Activated CD8-positive, alpha-beta memory T cell treated with anti-CD3 and anti-CD28 coated beads, Interleukin-2, amount 10 ng/mL, durations not matched to agents 7 days and 5 days (primary cell): ENCODE measurements around the gene C11orf86. TPM values are rescaled to one million over a fixed set of nuclear protein-coding genes. Genes with fewer than 3 reads are reported as not detected.
A peak's percentile ranks its signal among the peaks of the same experiment; 100 is the strongest.
"Not testable (repeated sequence)": the region's sequence is repeated elsewhere in the genome, so short reads cannot be mapped to it uniquely, and the experiment has no call there.

ENCODE experiments used
- ATAC-seq: fragments of 150-1000 bp; cut with Tn5 transposase; one replicate; pipeline ENCODE4 v1.10.0; 2021; ENCODE audit warnings: moderate library complexity
- CTCF ChIA-PET: fragments of 350-600 bp; sonication (Branson Sonifier 250); formaldehyde crosslinking; loops from one replicate; lab custom pipeline; 2021; ENCODE audit warnings: antibody characterized with exemption; lab: Charles Lee
- DNase-seq: peaks from one replicate; pipeline ENCODE4 v3.0.0-alpha.2; 2020
- H3K27ac Mint-ChIP-seq: one replicate; pipeline ENCODE4 v1.8.0; 2021; ENCODE audit warnings: mild to moderate bottlenecking, mixed read lengths
- H3K27me3 Mint-ChIP-seq: one replicate; pipeline ENCODE4 v1.8.0; 2021; ENCODE audit warnings: mixed read lengths
- H3K36me3 Mint-ChIP-seq: one replicate; pipeline ENCODE4 v1.8.0; 2021; ENCODE audit warnings: mild to moderate bottlenecking, mixed read lengths
- H3K4me1 Mint-ChIP-seq: one replicate; pipeline ENCODE4 v1.8.0; 2021; ENCODE audit warnings: mixed read lengths
- H3K4me3 Mint-ChIP-seq: one replicate; pipeline ENCODE4 v1.8.0; 2021; ENCODE audit warnings: mild to moderate bottlenecking, moderate library complexity, mixed read lengths
- H3K9me3 Mint-ChIP-seq: one replicate; pipeline ENCODE4 v1.8.0; 2022; ENCODE audit warnings: low read depth, mixed read lengths
- total RNA-seq, 2 experiments: library from RNA; stranded (reverse); gene quantifications; one replicate each; pipeline ENCODE4 v1.2.3, GENCODE V29; 2021

Gene C11orf86
- total RNA-seq, 2 experiments from 2014 or later, result not detected

GRCh38 chr11:66956689-66957290 is 18.3 kb upstream of the C11orf86 start:
- H3K4me3 Mint-ChIP-seq, result peak overlapping the region; percentile 36

GRCh38 chr11:66957971-66958231 is 17.2 kb upstream of the C11orf86 start:
- CTCF ChIA-PET, result no interaction called here
- no peaks in the 10 kb centered on the region for H3K9me3 Mint-ChIP-seq
- peaks cover 15% of the 10 kb centered on the region for H3K4me1 Mint-ChIP-seq
- DNase-seq (no peak), ATAC-seq (peak; percentile 44)
- no peaks in the 10 kb centered on the region for H3K36me3 Mint-ChIP-seq
- peak overlapping the region; percentile 33 for H3K27ac Mint-ChIP-seq
- peaks cover 9% of the 10 kb centered on the region for H3K27me3 Mint-ChIP-seq
- peak overlapping the region; percentile 78 for H3K4me3 Mint-ChIP-seq

More at GRCh38 chr11:66956689-66957290, 18.3 kb upstream of the C11orf86 start:
- CTCF ChIA-PET, result interaction anchor here (0.9 kb wide), 1 partner anchor 62 kb away, joined by 3 read pairs; no protein-coding TSS in a partner anchor
- ATAC-seq (no peak), DNase-seq (peak; percentile 45)
- H3K27ac Mint-ChIP-seq, result no peak overlapping the region
- H3K36me3 Mint-ChIP-seq, result no peaks in the 10 kb centered on the region
- H3K9me3 Mint-ChIP-seq, result no peaks in the 10 kb centered on the region
- peaks cover 9% of the 10 kb centered on the region for H3K27me3 Mint-ChIP-seq
- H3K4me1 Mint-ChIP-seq, result peaks cover 15% of the 10 kb centered on the region

DNA sequence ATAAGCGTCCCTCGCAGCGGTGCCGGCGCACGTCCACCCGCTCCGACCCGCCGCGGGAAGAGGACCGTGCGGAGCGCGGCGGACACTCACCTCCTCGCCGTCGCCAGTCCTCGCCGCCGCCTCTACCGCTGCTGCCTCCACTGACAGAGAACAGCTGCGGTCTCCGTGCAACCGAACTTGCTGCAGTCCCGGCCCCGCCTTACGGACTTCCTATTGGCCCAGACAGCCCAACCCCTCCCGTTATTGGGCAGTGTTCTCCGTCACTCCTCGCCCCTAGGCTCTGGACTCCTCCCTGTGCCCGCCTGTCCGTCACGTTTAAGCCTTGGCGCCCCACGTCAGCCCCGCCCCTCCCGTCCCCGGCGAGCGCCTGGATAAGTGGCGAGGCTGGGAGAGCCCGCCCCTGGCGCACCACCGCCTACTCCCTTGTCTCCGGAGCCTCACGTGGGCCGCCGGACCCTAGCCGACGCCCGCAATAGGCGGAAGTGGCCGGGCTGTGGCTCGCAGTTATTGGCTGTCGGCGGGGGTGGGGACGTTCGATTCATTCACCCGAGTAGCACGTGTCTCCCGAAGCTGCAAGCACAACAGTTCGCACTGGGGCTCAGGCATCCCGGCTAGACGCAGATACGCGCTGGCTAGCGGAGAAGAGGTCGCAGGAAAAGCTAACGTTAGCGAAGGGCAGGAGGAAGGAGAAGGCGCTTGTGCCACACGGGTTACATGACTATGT is 16.7 kb upstream of the C11orf86 start, which contains the start of gene PC:
Gene PC, minus strand, starts transcription at position 152 of the 724 bp plus-strand sequence. CDS start 86,224 bp downstream, outside the sequence.
- peak; percentile 98 for ATAC-seq
- H3K4me1 Mint-ChIP-seq, result peaks cover 15% of the 10 kb centered on the region

GRCh38 chr11:66958956-66959274 is 16.2 kb upstream of the C11orf86 start:
- CTCF ChIA-PET, result interaction anchor here (0.9 to 1.3 kb wide), 4 partner anchors 12 to 209 kb away, joined by 3 to 5 read pairs (median 3); no protein-coding TSS in a partner anchor
- peaks cover 15% of the 10 kb centered on the region for H3K4me1 Mint-ChIP-seq
- H3K36me3 Mint-ChIP-seq, result no peaks in the 10 kb centered on the region
- peak overlapping the region; percentile 69 for H3K27ac Mint-ChIP-seq
- DNase-seq (no peak), ATAC-seq (no peak)
- H3K9me3 Mint-ChIP-seq, result no peaks in the 10 kb centered on the region
- H3K27me3 Mint-ChIP-seq, result peaks cover 9% of the 10 kb centered on the region
- H3K4me3 Mint-ChIP-seq, result peak overlapping the region; percentile 78

More for the DNA sequence above, 16.7 kb upstream of the C11orf86 start, which contains the start of gene PC:
- Mint-ChIP-seq H3K9me3 (no peaks in the 10 kb centered on the region), H3K4me3 (peak within 1 kb of the TSS; percentile 78), H3K27me3 (peaks cover 9% of the 10 kb centered on the region), H3K27ac (peak within 1 kb of the TSS; percentile 69), H3K36me3 (no peaks in the 10 kb centered on the region)
- peak; percentile 99 for DNase-seq
- CTCF ChIA-PET, result interaction anchor here (0.9 to 1.3 kb wide), 4 partner anchors 13 to 209 kb away, joined by 3 to 5 read pairs (median 3); no protein-coding TSS in a partner anchor

DNA sequence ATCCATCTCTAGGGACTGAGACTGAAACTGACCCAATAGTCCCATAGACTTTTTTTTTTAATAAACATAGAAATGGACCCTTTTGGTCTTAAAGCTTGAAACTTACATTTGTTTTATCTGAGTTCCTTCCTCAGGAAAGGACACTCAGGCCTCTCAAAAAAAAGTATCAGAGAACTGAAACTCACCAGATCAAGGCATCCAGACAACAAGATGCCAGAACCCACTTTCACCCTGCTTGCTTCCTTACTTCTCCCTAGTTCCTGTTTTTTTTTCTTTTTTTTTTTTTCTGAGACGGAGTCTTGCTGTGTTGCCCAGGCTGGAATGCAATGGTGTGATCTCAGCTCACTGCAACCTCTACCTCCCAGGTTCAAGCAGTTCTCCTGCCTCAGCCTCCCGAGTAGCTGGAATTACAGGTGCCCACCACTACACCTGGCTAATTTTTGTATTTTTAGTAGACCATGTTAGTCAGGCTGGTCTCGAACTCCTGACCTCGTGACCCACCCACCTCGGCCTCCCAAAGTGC is 13.4 kb upstream of the C11orf86 start:
- Mint-ChIP-seq H3K4me1 (peaks cover 19% of the 10 kb centered on the region), H3K27me3 (peaks cover 15% of the 10 kb centered on the region)
- H3K4me3 Mint-ChIP-seq, DNase-seq, H3K27ac Mint-ChIP-seq, ATAC-seq, H3K9me3 Mint-ChIP-seq, H3K36me3 Mint-ChIP-seq: not testable (repeated sequence)
- CTCF ChIA-PET, result interaction anchor here (1.4 kb wide), 1 partner anchor 14 kb away, joined by 3 read pairs; no protein-coding TSS in a partner anchor

DNA sequence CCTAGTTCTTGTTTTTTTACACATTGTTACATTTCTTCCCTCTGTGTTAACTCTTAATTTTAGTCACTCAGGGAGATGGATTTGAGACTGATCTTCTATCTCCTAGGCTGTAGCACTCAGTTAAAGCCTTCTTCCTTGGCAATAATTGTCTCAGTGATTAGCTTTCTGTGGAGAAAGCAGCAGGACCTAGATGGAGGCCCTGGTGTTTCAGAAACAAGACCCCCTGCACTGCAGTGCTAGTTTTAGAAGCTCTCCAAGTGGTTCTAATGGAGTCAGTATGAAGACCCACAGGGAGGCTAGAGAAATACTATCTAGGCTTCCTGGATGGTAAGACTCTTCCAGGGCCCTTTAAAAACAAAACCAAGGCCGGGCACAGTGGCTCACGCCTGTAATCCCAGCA is 12.9 kb upstream of the C11orf86 start:
- DNase-seq, result no peak
- Mint-ChIP-seq H3K27ac (no peak overlapping the region), H3K27me3 (peaks cover 15% of the 10 kb centered on the region), H3K36me3 (no peaks in the 10 kb centered on the region), H3K4me3 (no peak overlapping the region), H3K4me1 (peaks cover 17% of the 10 kb centered on the region), H3K9me3 (no peaks in the 10 kb centered on the region)
- no peak for ATAC-seq
- CTCF ChIA-PET, result interaction anchor here (1.4 kb wide), 1 partner anchor 13 kb away, joined by 3 read pairs; no protein-coding TSS in a partner anchor

- ATAC-seq (no peak), DNase-seq (no peak)
- H3K9me3 Mint-ChIP-seq, result no peaks in the 10 kb centered on the region
- no peak overlapping the region for H3K27ac Mint-ChIP-seq
- H3K27me3 Mint-ChIP-seq, result peaks cover 15% of the 10 kb centered on the region
- no peak overlapping the region for H3K4me3 Mint-ChIP-seq
- peaks cover 16% of the 10 kb centered on the region for H3K4me1 Mint-ChIP-seq
- CTCF ChIA-PET, result interaction anchor here (0.6 to 1.4 kb wide), 2 partner anchors 9 to 13 kb away, joined by 3 read pairs; no protein-coding TSS in a partner anchor
- no peaks in the 10 kb centered on the region for H3K36me3 Mint-ChIP-seq
These were observed 12.3 kb upstream of the C11orf86 start for GRCh38 chr11:66962801-66963200.

DNA sequence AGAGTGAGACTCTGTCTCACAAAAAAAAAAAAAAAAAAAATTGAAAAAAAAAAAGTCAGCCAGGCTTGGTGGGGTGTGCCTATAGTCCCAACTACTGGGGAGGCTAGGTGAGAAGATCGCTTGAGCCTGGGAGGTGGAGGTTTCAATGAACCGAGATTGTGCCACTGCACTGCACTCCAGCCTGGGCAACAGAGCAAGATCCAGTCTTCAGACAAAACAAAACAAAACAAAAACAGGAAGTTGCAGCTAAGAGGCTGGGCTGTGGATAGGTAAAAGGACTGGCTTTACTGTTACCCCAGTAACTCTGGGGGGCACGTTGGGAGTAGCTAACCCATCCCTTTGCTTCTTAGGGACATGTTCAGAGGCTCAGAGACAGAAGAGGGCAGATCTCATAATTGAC is 10.6 kb upstream of the C11orf86 start:
- no peak overlapping the region for H3K27ac Mint-ChIP-seq

DNA sequence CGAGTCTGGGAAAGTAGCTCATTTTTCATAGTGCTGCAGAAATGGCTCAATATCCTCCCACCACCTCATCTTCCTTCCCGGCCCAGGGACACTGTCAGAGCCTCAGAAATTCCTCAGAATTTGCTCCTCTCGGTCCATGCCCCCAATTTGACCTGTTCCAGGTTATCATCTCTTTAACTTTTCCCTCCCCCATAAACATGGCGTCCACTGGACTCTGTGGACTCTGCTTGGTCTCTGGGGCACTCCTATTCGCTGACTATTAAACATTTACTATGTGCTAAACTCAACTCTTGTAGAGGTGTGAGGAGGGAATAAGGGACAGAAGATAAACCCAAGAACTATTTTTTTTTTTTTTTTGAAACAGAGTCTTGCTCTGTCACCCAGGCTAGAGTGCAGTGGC is 8.8 kb upstream of the C11orf86 start:
- CTCF ChIA-PET, result no interaction called here
- H3K36me3 Mint-ChIP-seq, result peaks cover 2% of the 10 kb centered on the region
- H3K4me3 Mint-ChIP-seq, result no peak overlapping the region
- H3K9me3 Mint-ChIP-seq, result no peaks in the 10 kb centered on the region
- DNase-seq (no peak), ATAC-seq (no peak)
- no peak overlapping the region for H3K27ac Mint-ChIP-seq
- H3K4me1 Mint-ChIP-seq, result peaks cover 24% of the 10 kb centered on the region
- peaks cover 6% of the 10 kb centered on the region for H3K27me3 Mint-ChIP-seq

More for the DNA sequence above, 10.6 kb upstream of the C11orf86 start:
- Mint-ChIP-seq H3K27me3 (peaks cover 10% of the 10 kb centered on the region), H3K9me3 (no peaks in the 10 kb centered on the region), H3K36me3 (peaks cover 2% of the 10 kb centered on the region), H3K4me1 (peaks cover 14% of the 10 kb centered on the region), H3K4me3 (no peak overlapping the region)
- CTCF ChIA-PET, result interaction anchor here (1.7 kb wide), 1 partner anchor 81 kb away, joined by 3 read pairs; no protein-coding TSS in a partner anchor
- ATAC-seq (no peak), DNase-seq (no peak)

DNA sequence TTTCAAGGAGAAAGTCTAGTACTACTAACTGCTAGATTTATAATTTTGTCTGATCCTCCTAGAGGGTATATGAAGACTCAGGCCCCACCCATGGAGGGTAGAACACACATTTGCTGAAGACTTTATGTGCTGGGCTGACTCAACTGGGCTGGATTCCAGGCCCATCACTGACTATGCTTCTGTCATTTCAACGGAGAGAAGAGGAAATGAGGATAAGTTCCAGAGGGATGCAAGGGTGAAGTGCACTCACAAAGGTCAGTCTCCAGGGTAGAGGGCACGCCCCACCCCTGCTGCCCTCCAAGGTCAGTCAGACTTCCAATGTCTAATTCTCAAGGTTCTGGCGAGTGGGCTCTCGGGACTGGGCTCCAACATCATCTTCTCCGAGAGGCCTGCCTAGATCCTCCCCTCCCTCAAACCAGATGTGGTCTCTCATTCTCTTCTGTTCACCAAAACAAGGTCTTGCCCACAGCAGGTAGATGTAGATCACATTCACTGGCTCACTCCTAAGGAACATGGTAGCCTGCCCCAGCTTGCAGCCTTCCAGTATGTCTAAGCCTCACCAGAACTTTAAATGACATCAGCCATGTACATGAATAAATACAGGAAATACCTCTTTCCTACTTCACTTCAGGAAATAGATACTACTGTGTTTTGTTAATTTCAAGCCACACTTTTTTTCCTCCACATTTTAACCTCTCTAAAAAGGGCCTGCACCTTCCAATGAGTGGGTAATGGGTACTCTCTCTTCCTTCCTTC is 7.3 kb upstream of the C11orf86 start:
- CTCF ChIA-PET, result no interaction called here
- Mint-ChIP-seq H3K27ac (peak overlapping the region; percentile 38), H3K27me3 (peaks cover 6% of the 10 kb centered on the region), H3K9me3 (no peaks in the 10 kb centered on the region), H3K4me1 (peaks cover 24% of the 10 kb centered on the region), H3K36me3 (peaks cover 2% of the 10 kb centered on the region), H3K4me3 (no peak overlapping the region)
- no peak for ATAC-seq
- no peak for DNase-seq

DNA sequence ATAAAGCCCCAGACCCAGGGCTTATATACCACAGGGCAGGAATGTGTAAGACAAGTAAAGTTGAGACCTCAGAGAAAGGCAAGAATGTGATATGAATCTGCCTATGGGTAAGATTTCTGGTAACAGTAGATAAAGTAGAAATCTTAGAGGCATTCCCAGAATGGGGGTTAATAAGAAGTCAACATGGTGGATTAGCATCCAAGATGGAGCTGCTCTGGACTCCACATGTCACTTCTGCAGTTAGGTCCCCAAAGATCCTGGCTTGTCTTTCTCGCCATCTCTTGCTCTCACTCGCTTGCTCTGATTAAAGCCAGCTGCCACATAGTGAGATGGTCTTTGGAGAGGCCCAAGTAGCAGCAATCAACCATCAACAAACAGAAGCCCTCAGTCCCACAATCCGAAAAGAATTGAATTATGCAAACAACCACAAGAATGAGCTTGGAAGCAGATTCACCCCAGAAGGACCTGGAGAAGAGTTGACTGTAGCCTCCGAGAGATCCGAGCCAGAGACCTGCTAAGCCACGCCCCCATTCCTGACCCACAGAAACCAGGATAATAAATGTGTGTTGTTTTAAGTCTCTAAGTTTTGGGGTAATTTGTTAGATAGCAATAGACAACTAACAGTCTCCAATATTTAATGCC is 5.4 kb upstream of the C11orf86 start:
- no peak for ATAC-seq

DNA sequence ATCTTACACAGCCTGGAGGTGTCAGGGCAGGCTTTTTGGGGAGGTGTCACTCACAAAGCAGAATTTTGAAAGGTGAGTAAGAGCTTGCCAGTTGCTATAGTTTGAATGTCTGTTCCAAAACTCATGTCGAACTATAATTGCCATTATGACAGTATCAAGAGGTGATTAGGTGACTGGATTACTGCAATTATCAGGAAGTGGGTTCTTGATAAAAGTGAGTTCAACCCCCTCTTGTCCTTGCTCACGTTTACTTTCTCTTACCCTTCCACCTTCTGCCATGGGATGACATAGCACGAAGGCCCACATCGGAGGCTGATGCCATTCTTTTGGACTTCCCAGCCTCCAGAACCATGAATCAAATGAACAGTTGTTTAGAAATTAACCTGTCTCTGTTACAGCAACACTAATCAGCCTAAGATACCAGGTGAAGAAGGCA is 4.7 kb upstream of the C11orf86 start:
- peaks cover 2% of the 10 kb centered on the region for H3K36me3 Mint-ChIP-seq
- H3K4me3 Mint-ChIP-seq, result no peak overlapping the region
- H3K27ac Mint-ChIP-seq, result no peak overlapping the region
- ATAC-seq (no peak), DNase-seq (no peak)
- no peaks in the 10 kb centered on the region for H3K9me3 Mint-ChIP-seq
- H3K4me1 Mint-ChIP-seq, result peaks cover 19% of the 10 kb centered on the region
- H3K27me3 Mint-ChIP-seq, result peaks cover 6% of the 10 kb centered on the region
- CTCF ChIA-PET, result no interaction called here

More for the DNA sequence above, 5.4 kb upstream of the C11orf86 start:
- H3K27me3 Mint-ChIP-seq, result peaks cover 6% of the 10 kb centered on the region
- CTCF ChIA-PET, result no interaction called here
- H3K4me1 Mint-ChIP-seq, result peaks cover 21% of the 10 kb centered on the region
- H3K9me3 Mint-ChIP-seq, result no peaks in the 10 kb centered on the region
- no peak overlapping the region for H3K4me3 Mint-ChIP-seq
- DNase-seq, result no peak
- H3K36me3 Mint-ChIP-seq, result peaks cover 2% of the 10 kb centered on the region
- no peak overlapping the region for H3K27ac Mint-ChIP-seq
